K562 (cell line): ENCODE results near the gene GDPD2. TPM values are rescaled to one million over a fixed set of nuclear protein-coding genes. Genes with fewer than 3 reads are reported as not detected.

ENCODE experiments used
- ATAC-seq: fragments of 200-7000 bp; cut with Tn5 transposase; 3 replicates; pipeline ENCODE4 v1.9.1; 2020; ENCODE audit warnings: moderate library complexity
- BruUV-seq: library from RNA; stranded (reverse); fragments of 400-500 nt; replicated peaks from 2 replicates; lab custom pipeline; 2021; lab: Mats Ljungman, UMichigan
- CTCF ChIA-PET: fragments of 300-600 bp; formaldehyde crosslinking; extraction: SDS; loops from one replicate; lab custom pipeline; 2021; ENCODE audit warnings: low intra/inter-chr PET ratio; lab: Yijun Ruan, JAX
- POLR2A ChIA-PET: fragments of 300-600, 350-650 bp; sonication (Branson Sonifier 250); formaldehyde crosslinking; extraction: SDS; loops from one replicate; lab custom pipeline; 2021; ENCODE audit warnings: antibody characterized with exemption, inconsistent platforms; lab: Yijun Ruan, JAX
- DNase-seq, 4 experiments: peaks; one replicate each; pipeline versions ENCODE4 v3.0.0 to v3.0.0-alpha.2; 2011 to 2018; ENCODE audit warnings: low spot score in 3 of 4, mixed read lengths in 3 of 4; ENCODE audit errors: extremely low read depth in 1 of 4
- FAIRE-seq: peaks from 2 replicates; lab custom pipeline; 2011; peaks lifted over from hg19 to GRCh38; lab: Jason Lieb, UNC
- H2AFZ ChIP-seq: 2 replicates; pipeline ENCODE4 v1.6.0; 2011; ENCODE audit warnings: low read depth, low read length, control low read depth, inconsistent platforms
- H3K27ac ChIP-seq: fragments of 200-600 bp; 3 replicates; pipeline ENCODE4 v1.8.0; 2011; ENCODE audit warnings: low read depth, mild to moderate bottlenecking, control low read depth, inconsistent platforms, low read length, moderate library complexity, mixed read lengths; ENCODE audit errors: extremely low read depth
- H3K27me3 ChIP-seq, 2 experiments: fragments of 300-600 bp in 1 of 2; 2 replicates in 1 of 2; 3 replicates in 1 of 2; pipeline versions ENCODE4 v1.6.0 to v1.8.0; 2011; ENCODE audit warnings: inconsistent platforms in 2 of 2, low read length in 2 of 2, mild to moderate bottlenecking in 1 of 2, mixed read lengths in 1 of 2, moderate library complexity in 1 of 2; ENCODE audit not compliant: control insufficient read depth in 2 of 2, insufficient read depth in 2 of 2
- H3K36me3 ChIP-seq: fragments of 300-600 bp; 3 replicates; pipeline ENCODE4 v1.8.0; 2011; ENCODE audit warnings: mild to moderate bottlenecking, low read length, inconsistent platforms; ENCODE audit not compliant: control insufficient read depth, insufficient read depth
- H3K4me1 ChIP-seq, 2 experiments: fragments of 200-600 bp in 1 of 2; replicated peaks in 1 of 2; 2 replicates in 1 of 2; 3 replicates in 1 of 2; pipeline versions ENCODE4 v1.5.1 to v1.8.0; 2011; ENCODE audit warnings: inconsistent platforms in 2 of 2, low read length in 2 of 2, mild to moderate bottlenecking in 1 of 2, mixed read lengths in 1 of 2, moderate library complexity in 1 of 2; ENCODE audit not compliant: control insufficient read depth in 2 of 2, insufficient read depth in 2 of 2
- H3K4me2 ChIP-seq: 2 replicates; pipeline ENCODE4 v1.6.1; 2011; ENCODE audit warnings: low read length, control low read depth, inconsistent platforms, mixed read lengths; ENCODE audit not compliant: insufficient read depth
- H3K4me3 ChIP-seq: fragments of 200-600 bp; sonication (generic), shearing (Covaris generic); 2 replicates; pipeline ENCODE4 v1.5.1; 2016; ENCODE audit warnings: control low read depth, inconsistent platforms
- H3K79me2 ChIP-seq: fragments of 200-600 bp; 3 replicates; pipeline ENCODE4 v1.8.0; 2011; ENCODE audit warnings: low read length, inconsistent platforms; ENCODE audit not compliant: control insufficient read depth, insufficient read depth
- H3K9ac ChIP-seq, 2 experiments: 2 replicates each; pipeline versions ENCODE4 v1.6.0 to v1.6.1; 2011; ENCODE audit warnings: low read depth in 2 of 2, low read length in 2 of 2, control low read depth in 1 of 2, inconsistent platforms in 1 of 2, mild to moderate bottlenecking in 1 of 2, mixed read lengths in 1 of 2; ENCODE audit not compliant: insufficient read depth in 1 of 2
- H3K9me1 ChIP-seq: one replicate; pipeline ENCODE4 v1.6.0; 2011; ENCODE audit warnings: inconsistent platforms, mild to moderate bottlenecking, low read length, moderate library complexity; ENCODE audit not compliant: control insufficient read depth, insufficient read depth
- H3K9me3 ChIP-seq: replicated peaks from 2 replicates; pipeline ENCODE4 v1.5.1; 2011; ENCODE audit warnings: low read depth, low read length, inconsistent platforms; ENCODE audit not compliant: control insufficient read depth, insufficient read depth
- H4K20me1 ChIP-seq: replicated peaks from 2 replicates; pipeline ENCODE4 v1.6.1; 2011; ENCODE audit warnings: low read length, inconsistent platforms, mixed read lengths; ENCODE audit not compliant: control insufficient read depth, insufficient read depth
- ARID1B ChIP-seq: fragments of 450-650 bp; IDR thresholded peaks from 2 replicates; pipeline ENCODE4 v1.6.1; 2016; ENCODE audit warnings: antibody characterized with exemption, mild to moderate bottlenecking, inconsistent platforms
- MEF2A ChIP-seq: IDR thresholded peaks from 2 replicates; pipeline ENCODE4 v1.6.1; 2011; ENCODE audit warnings: low read depth, mild to moderate bottlenecking, low read length, moderate library complexity; ENCODE audit not compliant: control insufficient read depth
- ZNF740 ChIP-seq, 3 experiments: fragments of 200-800 bp in 1 of 3; sonication (Bioruptor generic) in 1 of 3; sonication (generic) in 1 of 3; formaldehyde crosslinking in 1 of 3; IDR thresholded peaks; 2 replicates each; pipeline versions ENCODE4 v1.6.1 to v1.8.0; 2016 to 2022; ENCODE audit warnings: mild to moderate bottlenecking in 2 of 3, missing compliant biosample characterization in 2 of 3, missing genetic modification characterization in 2 of 3, missing genetic modification reagents in 1 of 3
- WGBS: fragments of 100-300 bp; shearing (Covaris generic); methylation state at CpG from one replicate; pipeline ENCODE4 v1.1.6; 2016; ENCODE audit warnings: low coverage, mixed read lengths; ENCODE audit not compliant: insufficient coverage; ENCODE audit errors: missing lambda C conversion rate; 5-methylcytosine and 5-hydroxymethylcytosine counted together
- in situ Hi-C: fragments of 300-500 bp; cut with MboI; formaldehyde crosslinking; loops from 4 replicates; pipeline ENCODE4 v1.15.0; 2018; ENCODE audit warnings: inconsistent platforms, mixed read lengths
- intact Hi-C: fragments of 100-400 bp; cut with micrococcal nuclease; formaldehyde crosslinking; loops from 2 replicates; pipeline ENCODE4 v1.14.2; 2022
- polyA plus RNA-seq, 8 experiments: library from polyadenylated mRNA; depleted of rRNA in 4 of 8; stranded (reverse) in 5 of 8; unstranded in 3 of 8; fragments of >200 nt; fragmentation: Nextera tagmentation in 2 of 8; fragmentation: Illumina TruSeq in 1 of 8; extraction: Ambion mirVana in 2 of 8; extraction: Trizol in 1 of 8; gene quantifications; 2 replicates each; pipeline versions ENCODE4 v1.2.1 to v1.2.3, GENCODE V29; 2011 to 2014; ENCODE audit warnings: inconsistent platforms in 1 of 8, missing spikeins in 1 of 8
- total RNA-seq, 7 experiments: library from RNA; depleted of rRNA in 6 of 7; stranded (reverse); fragments of >200 nt in 6 of 7; fragmentation: Illumina TruSeq in 2 of 7; extraction: Trizol in 2 of 7; gene quantifications; 2 replicates each; pipeline versions ENCODE4 v1.2.1 to v1.2.3, GENCODE V29; 2011 to 2021; ENCODE audit warnings: low replicate concordance in 1 of 7

Gene GDPD2
- total and polyA plus RNA-seq, 9 of the 15 experiments (the other 6 are each of a cell fraction or from before 2014, with no cell fraction given): not detected

- CTCF ChIA-PET: no interaction called here
- BruUV-seq: no TSS peak
- Histone ChIP-seq H3K27ac (no peak overlapping the region), H3K9me1 (peaks cover 2% of the 10 kb centered on the region), H3K9ac (peak overlapping the region in 1 of 2 experiments; percentile 79; a peak in 1 of 4 replicates), H3K4me2 (peak overlapping the region; percentile 99), H3K27me3 (peaks cover 2 to 11% of the 10 kb centered on the region in 2 experiments; a peak in 2 of 5 replicates), H3K4me1 (peaks cover 12 to 16% of the 10 kb centered on the region in 2 experiments; a peak in 4 of 5 replicates), H4K20me1 (no peaks in the 10 kb centered on the region), H3K4me3 (peak overlapping the region; percentile 75), H3K79me2 (no peaks in the 10 kb centered on the region), H3K9me3 (no peaks in the 10 kb centered on the region), H2AFZ (peak overlapping the region; percentile 79), H3K36me3 (no peaks in the 10 kb centered on the region)
- no peak for FAIRE-seq
- POLR2A ChIA-PET: interaction anchor here (0.7 to 0.8 kb wide), 2 partner anchors 17 to 52 kb away, joined by 4 read pairs; no protein-coding TSS in a partner anchor
- ATAC-seq: no peak
- in situ Hi-C loops (no loop called here), intact Hi-C loops (loop anchor here (10.0 kb wide), 2 partner anchors 170 to 400 kb away; partner anchors contain the start of genes ARR3 and P2RY4)
- DNase-seq: peak in 1 of 4 experiments; percentile 16
- TF ChIP-seq ZNF740 (CRISPR knock-in tag; IDR thresholded peaks at IDR 0.05): no peak
- no peak for TF ChIP-seq ZNF740 (tag; IDR thresholded peaks at IDR 0.05)
- TF ChIP-seq ARID1B: no peak
- TF ChIP-seq MEF2A: peak; percentile 41; the same call in 1 of the 2 replicates
- 23% methylated on average over 14 of the region's 17 CpGs for WGBS
These were observed 11.9 kb downstream of the GDPD2 start for GRCh38 chrX:70434914-70435586.
